Measurements from ENCODE around the gene SVOP.
"Not testable (repeated sequence)": the region's sequence is repeated elsewhere in the genome, so short reads cannot be mapped to it uniquely, and the experiment has no call there.

DNA sequence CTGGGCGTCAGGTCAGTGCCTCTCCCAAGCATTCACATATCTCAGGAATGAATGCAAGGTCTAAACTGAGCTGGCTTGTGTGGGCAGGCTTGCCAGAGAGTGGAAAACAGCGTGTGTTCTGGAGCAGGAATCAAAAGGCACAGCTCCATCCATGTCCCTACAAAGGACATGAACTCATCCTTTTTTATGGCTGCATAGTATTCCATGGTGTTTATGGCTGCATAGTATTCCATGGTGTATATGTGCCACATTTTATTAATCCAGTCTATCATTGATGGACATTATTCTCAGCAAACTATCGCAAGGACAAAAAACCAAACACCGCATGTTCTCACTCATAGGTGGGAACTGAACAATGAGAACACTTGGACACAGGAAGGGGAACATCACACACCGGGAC lies 30.8 kb downstream of the SVOP start:
- TF ChIP-seq, protein P1, sequence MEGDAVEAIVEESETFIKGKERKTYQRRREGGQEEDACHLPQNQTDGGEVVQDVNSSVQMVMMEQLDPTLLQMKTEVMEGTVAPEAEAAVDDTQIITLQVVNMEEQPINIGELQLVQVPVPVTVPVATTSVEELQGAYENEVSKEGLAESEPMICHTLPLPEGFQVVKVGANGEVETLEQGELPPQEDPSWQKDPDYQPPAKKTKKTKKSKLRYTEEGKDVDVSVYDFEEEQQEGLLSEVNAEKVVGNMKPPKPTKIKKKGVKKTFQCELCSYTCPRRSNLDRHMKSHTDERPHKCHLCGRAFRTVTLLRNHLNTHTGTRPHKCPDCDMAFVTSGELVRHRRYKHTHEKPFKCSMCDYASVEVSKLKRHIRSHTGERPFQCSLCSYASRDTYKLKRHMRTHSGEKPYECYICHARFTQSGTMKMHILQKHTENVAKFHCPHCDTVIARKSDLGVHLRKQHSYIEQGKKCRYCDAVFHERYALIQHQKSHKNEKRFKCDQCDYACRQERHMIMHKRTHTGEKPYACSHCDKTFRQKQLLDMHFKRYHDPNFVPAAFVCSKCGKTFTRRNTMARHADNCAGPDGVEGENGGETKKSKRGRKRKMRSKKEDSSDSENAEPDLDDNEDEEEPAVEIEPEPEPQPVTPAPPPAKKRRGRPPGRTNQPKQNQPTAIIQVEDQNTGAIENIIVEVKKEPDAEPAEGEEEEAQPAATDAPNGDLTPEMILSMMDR (IDR thresholded peaks at IDR 0.05): not testable (repeated sequence)
- not testable (repeated sequence) for TF ChIP-seq POLR2A (IDR thresholded peaks at IDR 0.05)
